Measurements from ENCODE around the gene GMPPB. TPM values are rescaled to one million over a fixed set of nuclear protein-coding genes. Genes with fewer than 3 reads are reported as not detected.

The GMPPB gene
- total RNA-seq, 1 donor from 2014 or later = 48.0 TPM

DNA sequence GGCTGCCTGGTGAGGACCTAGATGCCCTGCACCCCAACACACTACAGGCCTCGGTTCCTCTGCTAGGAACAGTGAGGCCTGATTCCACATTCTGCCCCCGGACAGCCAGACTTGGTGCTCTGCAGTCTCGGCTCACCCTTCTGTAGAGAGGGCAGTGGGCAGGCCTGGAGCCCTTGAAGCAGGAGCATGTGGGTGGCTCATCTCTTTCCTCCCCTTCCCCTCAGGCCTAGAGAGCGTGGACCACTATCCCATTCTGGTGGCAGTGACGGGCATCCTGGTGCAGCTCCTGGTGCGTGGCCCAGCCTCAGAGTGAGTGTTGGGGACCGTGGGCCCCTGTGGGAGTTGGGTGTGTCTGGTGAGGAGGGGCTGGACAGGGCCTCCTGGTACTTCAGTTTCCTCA is 7.6 kb downstream of the GMPPB start:
- peaks cover 23% of the 10 kb centered on the region for H3K4me1 Mint-ChIP-seq (ENCODE audit: low read depth)
- no peak for DNase-seq (ENCODE audit: low spot score)
- H3K4me3 Mint-ChIP-seq (ENCODE audit: low read depth) = no peak overlapping the region
- peaks cover 13% of the 10 kb centered on the region for H3K36me3 Mint-ChIP-seq (ENCODE audit: low read depth)
- intact Hi-C loops (cut with micrococcal nuclease) = no loop called here
- H3K27ac Mint-ChIP-seq = no peak overlapping the region
- H3K9me3 Mint-ChIP-seq = no peaks in the 10 kb centered on the region
- H3K27me3 Mint-ChIP-seq (ENCODE audit: low read depth) = no peaks in the 10 kb centered on the region

DNA sequence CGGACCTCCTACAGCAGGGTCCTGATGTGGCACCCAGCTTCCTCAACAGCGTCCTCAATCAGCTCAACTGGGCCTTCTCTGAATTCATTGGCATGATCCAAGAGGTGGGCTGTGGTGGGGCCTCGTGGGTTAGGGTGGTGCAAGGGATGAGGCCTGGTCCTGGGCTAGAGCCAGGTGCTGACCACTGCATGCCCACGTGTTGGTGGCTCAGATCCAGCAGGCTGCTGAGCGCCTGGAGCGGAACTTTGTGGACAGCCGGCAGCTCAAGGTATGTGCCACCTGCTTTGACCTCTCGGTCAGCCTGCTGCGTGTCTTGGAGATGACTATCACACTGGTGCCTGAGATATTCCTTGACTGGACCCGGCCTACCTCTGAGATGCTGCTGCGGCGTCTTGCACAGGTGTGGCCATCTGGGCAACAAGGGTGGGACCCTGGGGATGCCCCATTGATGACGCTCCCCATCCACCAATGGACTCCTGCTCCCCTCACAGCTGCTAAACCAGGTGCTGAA is 8.1 kb downstream of the GMPPB start:
- Mint-ChIP-seq H3K4me3 (ENCODE audit: low read depth) (no peak overlapping the region), H3K4me1 (ENCODE audit: low read depth) (peaks cover 22% of the 10 kb centered on the region), H3K36me3 (ENCODE audit: low read depth) (peaks cover 9% of the 10 kb centered on the region), H3K27ac (no peak overlapping the region), H3K27me3 (ENCODE audit: low read depth) (no peaks in the 10 kb centered on the region), H3K9me3 (no peaks in the 10 kb centered on the region)
- intact Hi-C loops (cut with micrococcal nuclease) = no loop called here
- no peak for DNase-seq (ENCODE audit: low spot score)

DNA sequence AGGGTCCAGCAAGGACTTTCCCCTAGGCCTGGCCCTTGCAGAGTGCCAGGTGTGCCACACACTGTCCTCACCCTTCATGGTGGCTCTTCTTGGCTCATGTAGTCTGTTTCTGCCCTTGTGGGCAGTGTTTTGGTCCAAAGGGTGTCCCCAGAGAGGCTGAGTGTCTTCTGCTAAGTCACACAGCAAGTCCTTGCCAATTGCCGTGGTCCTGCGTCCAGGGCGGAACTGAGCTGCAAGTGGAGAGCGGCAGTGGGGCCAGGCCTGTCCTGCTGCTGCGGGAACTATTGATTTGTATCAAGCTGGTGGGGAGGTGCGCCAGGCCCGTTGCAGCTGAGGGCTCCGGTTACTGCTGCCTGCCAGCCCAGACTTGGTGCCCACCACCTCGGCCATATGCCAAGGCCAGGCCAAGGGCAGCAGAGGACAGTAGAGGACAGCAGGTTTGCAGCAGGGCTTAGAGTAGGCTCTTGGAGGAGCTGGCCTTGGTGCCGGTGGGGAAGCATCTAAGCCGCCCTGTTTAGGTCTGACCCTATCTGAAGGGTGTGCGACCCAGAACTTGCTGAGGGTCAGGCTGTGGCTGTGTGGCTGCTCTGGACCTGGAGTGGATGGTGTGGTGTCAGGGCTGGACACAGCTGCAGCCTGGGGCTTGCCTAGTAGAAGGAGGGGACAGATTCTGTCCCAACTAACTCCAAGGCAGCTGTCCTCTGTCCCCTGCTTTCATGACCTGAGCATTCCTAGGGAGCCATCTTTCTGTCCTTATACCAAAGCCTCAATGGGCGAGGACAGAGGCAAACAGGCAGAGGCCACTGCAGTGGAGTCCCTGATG is 8.8 kb downstream of the GMPPB start:
- DNase-seq (ENCODE audit: low spot score) = no peak
- no peak overlapping the region for H3K27ac Mint-ChIP-seq
- H3K27me3 Mint-ChIP-seq (ENCODE audit: low read depth) = no peaks in the 10 kb centered on the region
- H3K4me1 Mint-ChIP-seq (ENCODE audit: low read depth) = peaks cover 22% of the 10 kb centered on the region
- H3K9me3 Mint-ChIP-seq = no peaks in the 10 kb centered on the region
- peaks cover 8% of the 10 kb centered on the region for H3K36me3 Mint-ChIP-seq (ENCODE audit: low read depth)
- no peak overlapping the region for H3K4me3 Mint-ChIP-seq (ENCODE audit: low read depth)
- intact Hi-C loops (cut with micrococcal nuclease) = no loop called here

DNA sequence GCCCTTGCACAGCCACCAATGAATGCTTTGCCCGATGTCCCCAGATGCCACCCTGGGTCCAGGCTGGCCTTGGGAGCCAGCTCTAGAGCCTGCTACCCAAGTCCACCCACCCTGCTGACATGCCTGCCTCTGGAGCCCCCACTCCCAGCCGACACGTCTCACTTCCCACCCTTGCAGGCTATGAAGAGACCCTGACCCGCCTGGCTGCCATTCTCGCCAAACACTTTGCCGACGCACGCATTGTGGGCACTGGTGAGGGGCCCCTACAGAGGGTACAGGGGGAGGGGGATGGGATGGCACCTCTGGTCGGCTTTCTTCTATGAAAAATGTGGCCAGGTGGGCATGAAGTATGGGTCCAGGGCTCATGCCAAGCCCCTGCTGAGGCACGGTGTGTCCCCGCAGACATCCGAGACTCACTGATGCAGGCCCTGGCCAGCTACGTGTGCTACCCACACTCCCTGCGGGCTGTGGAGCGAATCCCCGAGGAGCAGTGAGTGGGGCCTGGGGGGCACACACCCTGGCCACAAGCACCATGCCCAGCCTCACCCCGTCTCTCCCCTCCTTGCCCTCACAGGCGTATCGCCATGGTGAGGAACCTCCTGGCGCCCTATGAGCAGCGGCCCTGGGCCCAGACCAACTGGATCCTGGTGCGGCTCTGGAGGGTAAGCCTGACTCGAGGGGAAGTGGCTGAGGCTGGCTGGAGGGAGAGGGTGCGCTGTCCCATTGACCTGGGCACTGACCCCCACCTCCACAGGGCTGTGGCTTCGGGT is 10.2 kb downstream of the GMPPB start:
- Mint-ChIP-seq H3K9me3 (no peaks in the 10 kb centered on the region), H3K4me1 (ENCODE audit: low read depth) (peaks cover 13% of the 10 kb centered on the region), H3K27ac (no peak overlapping the region), H3K27me3 (ENCODE audit: low read depth) (no peaks in the 10 kb centered on the region), H3K4me3 (ENCODE audit: low read depth) (no peak overlapping the region), H3K36me3 (ENCODE audit: low read depth) (peaks cover 7% of the 10 kb centered on the region)
- intact Hi-C loops (cut with micrococcal nuclease) = no loop called here
- no peak for DNase-seq (ENCODE audit: low spot score)

DNA sequence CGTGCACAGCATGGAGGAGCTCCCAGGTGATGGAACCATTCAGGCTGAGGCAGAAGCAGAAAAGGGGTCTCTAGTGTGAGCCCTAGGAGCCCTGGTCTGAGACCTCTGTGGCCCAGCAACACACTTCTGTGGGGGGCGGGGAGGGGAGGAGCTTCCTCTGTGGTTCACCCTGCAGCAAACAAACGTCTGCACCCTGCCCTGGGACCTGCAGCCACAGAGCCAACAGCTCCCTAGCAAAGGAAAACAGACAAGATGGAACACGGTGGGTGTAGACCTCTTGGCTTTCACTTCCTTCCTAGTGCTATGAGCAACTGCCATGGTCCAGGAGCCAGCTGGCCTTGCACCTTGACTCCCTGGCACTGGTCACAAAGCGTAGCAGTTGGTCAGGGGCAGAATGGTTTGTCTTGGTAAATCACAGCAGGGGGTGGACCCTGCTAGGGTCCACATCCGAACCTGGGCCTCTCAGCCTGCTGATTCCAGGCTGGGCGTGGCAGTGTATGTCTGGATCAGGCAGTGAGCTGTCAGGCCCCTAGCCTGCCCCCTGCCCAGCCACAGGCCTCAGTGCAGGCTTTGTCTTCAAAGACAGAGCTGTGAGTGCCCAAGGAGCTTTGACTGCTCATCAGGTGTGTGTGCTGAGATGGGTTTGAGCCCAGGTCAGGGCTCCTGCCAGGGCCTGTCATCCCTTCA is 11.0 kb downstream of the GMPPB start:
- peaks cover 7% of the 10 kb centered on the region for H3K36me3 Mint-ChIP-seq (ENCODE audit: low read depth)
- no peaks in the 10 kb centered on the region for H3K9me3 Mint-ChIP-seq
- no peak overlapping the region for H3K27ac Mint-ChIP-seq
- no peak for DNase-seq (ENCODE audit: low spot score)
- intact Hi-C loops (cut with micrococcal nuclease) = no loop called here
- H3K4me1 Mint-ChIP-seq (ENCODE audit: low read depth) = peaks cover 12% of the 10 kb centered on the region
- H3K4me3 Mint-ChIP-seq (ENCODE audit: low read depth) = no peak overlapping the region
- H3K27me3 Mint-ChIP-seq (ENCODE audit: low read depth) = no peaks in the 10 kb centered on the region

DNA sequence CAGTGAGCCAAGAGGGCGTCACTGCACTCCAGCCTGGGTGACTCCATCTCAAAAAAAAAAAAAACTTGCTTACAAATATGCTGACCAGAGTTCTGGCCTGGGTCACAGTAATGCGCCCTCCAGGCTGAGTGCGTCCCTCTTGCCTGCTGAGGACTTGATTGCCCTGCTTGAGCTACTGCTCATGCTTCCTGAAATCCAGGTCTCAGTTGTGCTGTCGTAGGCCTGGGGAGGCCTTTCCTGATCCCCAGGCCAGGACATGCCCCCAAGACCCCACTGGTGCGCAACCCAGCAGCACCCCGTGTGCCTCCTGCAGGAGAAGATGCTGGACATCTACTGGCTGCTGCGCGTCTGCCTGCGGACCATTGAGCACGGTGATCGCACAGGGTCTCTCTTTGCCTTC is 11.6 kb downstream of the GMPPB start:
- Mint-ChIP-seq H3K36me3 (ENCODE audit: low read depth) (peaks cover 11% of the 10 kb centered on the region), H3K27ac (no peak overlapping the region), H3K27me3 (ENCODE audit: low read depth) (no peaks in the 10 kb centered on the region), H3K9me3 (no peaks in the 10 kb centered on the region), H3K4me1 (ENCODE audit: low read depth) (peaks cover 12% of the 10 kb centered on the region), H3K4me3 (ENCODE audit: low read depth) (no peak overlapping the region)
- intact Hi-C loops (cut with micrococcal nuclease) = no loop called here
- no peak for DNase-seq (ENCODE audit: low spot score)

DNA sequence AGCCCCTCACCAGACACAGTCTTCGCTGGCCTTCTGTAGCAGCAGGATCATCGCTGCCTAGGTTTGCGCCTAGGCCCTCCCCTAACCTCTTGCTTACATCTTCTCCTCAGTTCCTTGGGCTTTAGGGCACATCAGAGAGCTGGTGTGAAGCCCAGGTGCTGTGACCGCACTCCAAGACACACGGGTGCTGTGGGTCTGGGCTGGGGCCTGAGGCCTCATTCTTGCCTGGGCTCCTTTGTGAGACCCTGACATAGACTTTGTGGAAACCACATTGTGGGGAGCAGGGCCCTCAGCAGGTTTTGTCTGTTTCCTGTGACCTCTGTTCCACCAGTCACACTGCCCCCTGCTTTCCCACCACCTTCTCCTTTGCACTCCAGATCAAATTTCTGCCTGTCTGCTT is 12.3 kb downstream of the GMPPB start:
- no peaks in the 10 kb centered on the region for H3K27me3 Mint-ChIP-seq (ENCODE audit: low read depth)

DNA sequence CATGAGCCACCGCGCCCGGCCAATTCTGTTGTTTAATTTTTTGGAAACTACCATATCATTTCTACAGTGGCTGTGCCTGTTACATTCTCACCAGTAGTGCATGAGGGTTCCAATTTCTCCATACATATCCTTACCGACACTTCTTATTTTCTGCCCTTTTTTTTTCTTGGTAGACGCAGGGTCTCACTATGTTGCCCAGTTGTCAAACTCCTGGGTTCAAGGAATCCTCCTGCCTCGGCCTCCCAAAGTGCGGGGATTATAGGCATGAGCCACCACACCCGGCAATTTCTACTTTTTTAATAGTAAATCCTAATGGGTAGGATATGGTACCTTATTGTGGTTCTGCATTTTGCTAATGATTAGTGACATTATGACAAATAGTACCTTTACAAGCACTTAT is 13.9 kb downstream of the GMPPB start:
- H3K9me3 Mint-ChIP-seq = no peaks in the 10 kb centered on the region
- DNase-seq (ENCODE audit: low spot score) = no peak
- intact Hi-C loops (cut with micrococcal nuclease) = no loop called here
- H3K36me3 Mint-ChIP-seq (ENCODE audit: low read depth) = peaks cover 17% of the 10 kb centered on the region
- no peak overlapping the region for H3K27ac Mint-ChIP-seq
- peaks cover 12% of the 10 kb centered on the region for H3K4me1 Mint-ChIP-seq (ENCODE audit: low read depth)
- no peaks in the 10 kb centered on the region for H3K27me3 Mint-ChIP-seq (ENCODE audit: low read depth)
- H3K4me3 Mint-ChIP-seq (ENCODE audit: low read depth) = no peak overlapping the region

More for the DNA sequence above, 12.3 kb downstream of the GMPPB start:
- intact Hi-C loops (cut with micrococcal nuclease) = no loop called here
- no peaks in the 10 kb centered on the region for H3K9me3 Mint-ChIP-seq
- H3K4me3 Mint-ChIP-seq (ENCODE audit: low read depth) = no peak overlapping the region
- peaks cover 17% of the 10 kb centered on the region for H3K36me3 Mint-ChIP-seq (ENCODE audit: low read depth)
- no peak overlapping the region for H3K27ac Mint-ChIP-seq
- H3K4me1 Mint-ChIP-seq (ENCODE audit: low read depth) = peaks cover 12% of the 10 kb centered on the region
- DNase-seq (ENCODE audit: low spot score) = no peak

DNA sequence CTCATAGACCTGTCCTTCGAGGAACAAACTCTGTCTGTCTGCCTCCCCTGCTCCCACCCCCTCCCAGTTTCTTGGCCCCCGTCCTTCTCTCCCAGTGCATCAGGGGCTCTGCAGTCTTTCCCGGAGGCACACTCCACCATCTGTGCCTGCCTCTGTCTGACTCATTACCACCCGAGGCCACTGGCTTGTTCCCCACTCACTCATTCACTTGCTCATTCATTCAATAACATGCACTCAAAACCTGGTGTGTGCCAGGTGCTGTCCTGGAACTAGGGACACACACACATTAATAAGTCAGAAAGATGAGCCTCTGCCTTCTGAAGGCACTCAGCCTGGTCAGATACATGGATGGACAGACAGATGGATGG is 16.7 kb downstream of the GMPPB start:
- no peaks in the 10 kb centered on the region for H3K9me3 Mint-ChIP-seq
- peaks cover 25% of the 10 kb centered on the region for H3K36me3 Mint-ChIP-seq (ENCODE audit: low read depth)
- no peak overlapping the region for H3K4me3 Mint-ChIP-seq (ENCODE audit: low read depth)
- intact Hi-C loops (cut with micrococcal nuclease) = no loop called here
- no peak overlapping the region for H3K27ac Mint-ChIP-seq
- peaks cover 6% of the 10 kb centered on the region for H3K4me1 Mint-ChIP-seq (ENCODE audit: low read depth)
- no peak for DNase-seq (ENCODE audit: low spot score)
- H3K27me3 Mint-ChIP-seq (ENCODE audit: low read depth) = no peaks in the 10 kb centered on the region

DNA sequence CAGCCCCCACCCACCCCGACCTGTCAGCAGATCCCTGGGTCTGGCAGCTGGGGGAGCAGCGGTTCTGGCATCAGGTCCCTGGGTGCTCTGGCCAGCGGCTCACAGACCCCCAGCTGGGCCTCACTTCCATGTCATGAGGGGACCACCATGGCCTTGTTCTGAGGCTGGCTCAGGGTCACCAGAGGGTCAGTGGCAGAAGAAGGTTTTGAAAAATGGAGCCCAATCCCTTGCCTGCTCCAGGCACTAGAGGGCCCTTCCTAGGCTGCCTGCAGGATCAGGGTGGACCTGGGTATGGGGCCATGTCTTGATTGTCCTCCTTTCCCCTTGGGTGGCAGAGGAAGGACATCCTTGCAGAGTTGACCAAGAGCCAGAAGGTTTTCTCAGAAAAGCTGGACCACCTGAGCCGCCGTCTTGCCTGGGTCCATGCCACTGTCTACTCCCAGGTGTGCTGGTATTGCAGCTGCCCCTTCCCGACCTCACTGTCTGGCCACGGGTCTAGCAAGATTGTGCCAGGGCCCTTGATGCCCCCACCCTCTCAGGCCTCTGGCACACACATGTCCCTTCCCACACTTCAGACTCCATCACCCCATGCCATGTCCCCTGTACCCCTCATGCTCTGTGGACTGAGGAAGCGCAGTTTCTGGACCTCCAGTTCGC is 17.2 kb downstream of the GMPPB start:
- no peak for DNase-seq (ENCODE audit: low spot score)
- intact Hi-C loops (cut with micrococcal nuclease) = no loop called here
- H3K36me3 Mint-ChIP-seq (ENCODE audit: low read depth) = peaks cover 25% of the 10 kb centered on the region
- no peak overlapping the region for H3K4me3 Mint-ChIP-seq (ENCODE audit: low read depth)
- H3K27me3 Mint-ChIP-seq (ENCODE audit: low read depth) = no peaks in the 10 kb centered on the region
- peaks cover 4% of the 10 kb centered on the region for H3K4me1 Mint-ChIP-seq (ENCODE audit: low read depth)
- H3K9me3 Mint-ChIP-seq = no peaks in the 10 kb centered on the region
- H3K27ac Mint-ChIP-seq = no peak overlapping the region

DNA sequence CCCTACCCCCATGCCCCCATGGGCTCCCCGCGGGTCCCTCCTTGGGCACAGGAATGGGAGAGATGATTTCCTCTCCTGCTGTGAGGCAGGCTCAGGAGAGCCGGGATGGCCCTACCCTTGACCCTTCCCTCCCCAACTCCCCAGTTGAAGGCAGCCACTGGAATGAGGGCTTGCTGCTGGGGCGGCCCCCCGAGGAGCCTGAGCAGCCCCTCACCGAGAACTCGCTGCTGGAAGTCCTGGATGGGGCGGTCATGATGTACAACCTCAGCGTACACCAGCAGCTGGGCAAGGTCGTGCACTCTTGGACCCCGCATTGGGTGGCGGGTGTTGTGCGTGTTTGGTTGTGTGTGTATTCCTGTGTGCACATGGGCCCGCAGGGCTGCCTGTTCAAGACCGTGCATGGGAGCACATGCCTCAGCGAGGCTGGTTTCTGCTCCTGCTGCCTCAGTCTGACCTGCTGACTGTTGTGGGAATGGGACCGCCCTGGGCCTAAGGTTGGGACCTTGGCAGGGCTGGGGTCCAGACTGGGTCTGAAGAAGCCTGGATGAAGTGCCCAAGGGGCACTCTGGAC is 18.3 kb downstream of the GMPPB start:
- Mint-ChIP-seq H3K27me3 (ENCODE audit: low read depth) (no peaks in the 10 kb centered on the region), H3K9me3 (no peaks in the 10 kb centered on the region), H3K36me3 (ENCODE audit: low read depth) (peaks cover 21% of the 10 kb centered on the region), H3K27ac (no peak overlapping the region), H3K4me3 (ENCODE audit: low read depth) (no peak overlapping the region), H3K4me1 (ENCODE audit: low read depth) (no peaks in the 10 kb centered on the region)
- intact Hi-C loops (cut with micrococcal nuclease) = no loop called here
- no peak for DNase-seq (ENCODE audit: low spot score)

DNA sequence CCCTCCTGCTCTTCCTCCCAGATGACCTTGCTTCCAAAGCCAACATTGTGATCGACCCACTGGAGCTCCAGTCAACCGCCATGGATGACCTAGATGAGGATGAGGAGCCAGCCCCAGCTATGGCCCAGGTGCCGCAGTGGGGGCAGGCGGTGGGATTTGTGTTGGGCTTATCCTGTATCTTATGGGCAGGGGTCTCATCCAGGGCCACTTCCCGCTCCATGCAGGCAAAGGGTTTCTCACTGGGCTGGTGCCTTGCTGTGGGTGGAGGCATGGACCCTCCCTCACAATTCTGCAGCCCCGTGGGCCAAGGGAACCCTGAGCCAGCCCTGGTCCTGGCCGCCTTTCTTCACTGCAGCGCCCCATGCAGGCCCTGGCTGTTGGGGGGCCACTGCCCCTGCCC is 19.1 kb downstream of the GMPPB start:
- peaks cover 18% of the 10 kb centered on the region for H3K36me3 Mint-ChIP-seq (ENCODE audit: low read depth)
- H3K9me3 Mint-ChIP-seq = no peaks in the 10 kb centered on the region
- DNase-seq (ENCODE audit: low spot score) = no peak
- intact Hi-C loops (cut with micrococcal nuclease) = no loop called here
- no peak overlapping the region for H3K4me3 Mint-ChIP-seq (ENCODE audit: low read depth)
- H3K4me1 Mint-ChIP-seq (ENCODE audit: low read depth) = no peaks in the 10 kb centered on the region
- no peaks in the 10 kb centered on the region for H3K27me3 Mint-ChIP-seq (ENCODE audit: low read depth)
- H3K27ac Mint-ChIP-seq = no peak overlapping the region
